Loucy (cell line): ENCODE measurements around the gene LDLRAD4.

ENCODE experiments used
- H2AFZ ChIP-seq: fragments of 200-600 bp; sonication (generic); 2 replicates; pipeline ENCODE4 v1.6.0; 2016; ENCODE audit warnings: antibody characterized with exemption, mild to moderate bottlenecking, low read length, moderate library complexity
- H3F3A ChIP-seq: fragments of 200-600 bp; 2 replicates; pipeline ENCODE4 v1.6.0; 2016; ENCODE audit warnings: antibody characterized with exemption, low read depth, mild to moderate bottlenecking
- H3K27me3 ChIP-seq: fragments of 200-600 bp; sonication (generic); 2 replicates; pipeline ENCODE4 v1.6.1; 2014; ENCODE audit warnings: low read length, mild to moderate bottlenecking; ENCODE audit not compliant: insufficient read depth, poor library complexity, severe bottlenecking
- H3K36me3 ChIP-seq: fragments of 200-600 bp; sonication (generic); 2 replicates; pipeline ENCODE4 v1.6.1; 2016; ENCODE audit warnings: low read length; ENCODE audit not compliant: insufficient read depth
- H3K4me1 ChIP-seq: fragments of 200-600 bp; sonication (generic); 2 replicates; pipeline ENCODE4 v1.5.1; 2014; ENCODE audit warnings: low read length, mild to moderate bottlenecking; ENCODE audit not compliant: insufficient read depth, poor library complexity, severe bottlenecking
- H3K4me2 ChIP-seq: fragments of 200-600 bp; sonication (generic); 2 replicates; pipeline ENCODE4 v1.6.0; 2014; ENCODE audit warnings: antibody characterized with exemption, low read length, low read depth, mild to moderate bottlenecking; ENCODE audit not compliant: poor library complexity, severe bottlenecking
- H3K4me3 ChIP-seq: fragments of 200-600 bp; sonication (generic); 2 replicates; pipeline ENCODE4 v1.5.1; 2014; ENCODE audit warnings: low read length, mild to moderate bottlenecking, mixed read lengths; ENCODE audit not compliant: poor library complexity, severe bottlenecking
- H3K79me2 ChIP-seq: fragments of 200-600 bp; sonication (generic); 2 replicates; pipeline ENCODE4 v1.6.1; 2014; ENCODE audit warnings: low read length; ENCODE audit not compliant: insufficient read depth
- H3K9ac ChIP-seq: fragments of 200-600 bp; sonication (generic); 2 replicates; pipeline ENCODE4 v1.6.0; 2014; ENCODE audit warnings: mild to moderate bottlenecking, low read depth, low read length, moderate library complexity; ENCODE audit not compliant: poor library complexity, severe bottlenecking
- H3K9me2 ChIP-seq: fragments of 200-600 bp; sonication (generic); replicated peaks from 2 replicates; pipeline ENCODE4 v1.6.1; 2016; ENCODE audit warnings: low read depth, low read length, mixed read lengths
- H3K9me3 ChIP-seq: fragments of 200-600 bp; sonication (generic); 2 replicates; pipeline ENCODE4 v1.6.1; 2014; ENCODE audit warnings: mild to moderate bottlenecking, antibody characterized with exemption, low read length, low read depth; ENCODE audit not compliant: insufficient read depth
- H4K20me1 ChIP-seq: fragments of 200-600 bp; sonication (generic); 2 replicates; pipeline ENCODE4 v1.6.0; 2014; ENCODE audit warnings: antibody characterized with exemption, low read length, mild to moderate bottlenecking; ENCODE audit not compliant: insufficient read depth, poor library complexity, severe bottlenecking
- EZH2phosphoT487 ChIP-seq: fragments of 200-600 bp; IDR thresholded peaks from 2 replicates; pipeline ENCODE4 v1.6.1; 2018; ENCODE audit warnings: antibody characterized with exemption, mild to moderate bottlenecking, moderate library complexity, borderline replicate concordance
- TF ChIP-seq, protein P1 (sequence below): fragments of 200-600 bp; sonication (generic); conservative IDR thresholded peaks from 2 replicates; pipeline ENCODE4 v1.5.1; 2014; ENCODE audit warnings: mild to moderate bottlenecking, antibody characterized with exemption, low read length

The LDLRAD4 gene

GRCh38 chr18:13283746-13284145 lies 65.2 kb downstream of the LDLRAD4 start:
- TF ChIP-seq EZH2phosphoT487: no peak
- TF ChIP-seq, protein P1, sequence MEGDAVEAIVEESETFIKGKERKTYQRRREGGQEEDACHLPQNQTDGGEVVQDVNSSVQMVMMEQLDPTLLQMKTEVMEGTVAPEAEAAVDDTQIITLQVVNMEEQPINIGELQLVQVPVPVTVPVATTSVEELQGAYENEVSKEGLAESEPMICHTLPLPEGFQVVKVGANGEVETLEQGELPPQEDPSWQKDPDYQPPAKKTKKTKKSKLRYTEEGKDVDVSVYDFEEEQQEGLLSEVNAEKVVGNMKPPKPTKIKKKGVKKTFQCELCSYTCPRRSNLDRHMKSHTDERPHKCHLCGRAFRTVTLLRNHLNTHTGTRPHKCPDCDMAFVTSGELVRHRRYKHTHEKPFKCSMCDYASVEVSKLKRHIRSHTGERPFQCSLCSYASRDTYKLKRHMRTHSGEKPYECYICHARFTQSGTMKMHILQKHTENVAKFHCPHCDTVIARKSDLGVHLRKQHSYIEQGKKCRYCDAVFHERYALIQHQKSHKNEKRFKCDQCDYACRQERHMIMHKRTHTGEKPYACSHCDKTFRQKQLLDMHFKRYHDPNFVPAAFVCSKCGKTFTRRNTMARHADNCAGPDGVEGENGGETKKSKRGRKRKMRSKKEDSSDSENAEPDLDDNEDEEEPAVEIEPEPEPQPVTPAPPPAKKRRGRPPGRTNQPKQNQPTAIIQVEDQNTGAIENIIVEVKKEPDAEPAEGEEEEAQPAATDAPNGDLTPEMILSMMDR: no peak
- no peaks in the 10 kb centered on the region for H3K27me3 ChIP-seq

DNA sequence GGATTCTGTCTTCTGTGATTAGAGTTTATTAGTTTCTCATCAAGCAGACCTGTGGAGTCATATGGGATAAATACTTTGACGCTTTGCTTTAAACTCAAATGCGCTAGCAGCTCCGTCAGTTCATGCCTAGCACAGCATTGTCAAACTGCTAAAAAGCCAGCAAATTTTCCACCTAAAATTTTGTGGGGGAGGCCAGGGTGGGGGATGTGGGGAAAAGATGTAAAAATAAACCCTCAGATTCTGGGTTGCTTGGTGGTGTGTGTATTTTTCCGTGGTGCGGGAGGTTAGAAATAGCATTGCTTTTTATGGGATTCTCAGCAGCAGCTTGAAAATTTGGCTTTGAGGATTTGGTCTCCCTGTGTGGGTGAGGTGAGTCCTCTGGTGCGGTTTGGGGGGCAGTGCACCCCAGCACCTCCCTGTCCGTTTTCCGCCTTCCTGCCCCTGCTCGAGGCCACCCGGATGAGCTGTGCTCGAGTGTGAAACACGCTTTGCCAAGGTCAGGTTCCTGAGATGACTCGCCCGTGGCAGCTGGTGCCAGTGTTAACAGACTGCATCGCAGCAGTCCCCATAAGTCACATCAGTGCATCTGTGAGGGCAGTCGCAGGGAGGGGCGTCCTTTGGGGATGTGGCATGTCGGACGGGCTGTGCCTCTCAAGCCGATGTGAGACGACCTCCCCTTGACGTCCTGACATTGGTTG lies 65.9 kb downstream of the LDLRAD4 start:
- Histone ChIP-seq H2AFZ (no peak overlapping the region), H3K36me3 (peaks cover 20% of the 10 kb centered on the region; the same call in 1 of the 2 replicates), H3K9ac (no peak overlapping the region), H3K4me3 (no peak overlapping the region), H3K4me1 (no peaks in the 10 kb centered on the region), H3F3A (no peaks in the 10 kb centered on the region), H3K27me3 (no peaks in the 10 kb centered on the region), H3K79me2 (no peaks in the 10 kb centered on the region), H4K20me1 (no peaks in the 10 kb centered on the region), H3K9me2 (no peaks in the 10 kb centered on the region), H3K4me2 (no peak overlapping the region), H3K9me3 (no peaks in the 10 kb centered on the region)
- TF ChIP-seq, protein P1: no peak
- TF ChIP-seq EZH2phosphoT487: no peak

More at GRCh38 chr18:13283746-13284145, 65.2 kb downstream of the LDLRAD4 start:
- Histone ChIP-seq H2AFZ (no peak overlapping the region), H3K4me1 (no peaks in the 10 kb centered on the region), H3K36me3 (peaks cover 26% of the 10 kb centered on the region; the same call in 1 of the 2 replicates), H3K9ac (no peak overlapping the region), H3K4me2 (no peak overlapping the region), H3K4me3 (no peak overlapping the region), H3K9me2 (no peaks in the 10 kb centered on the region), H3K9me3 (no peaks in the 10 kb centered on the region), H3F3A (no peaks in the 10 kb centered on the region), H3K79me2 (no peaks in the 10 kb centered on the region), H4K20me1 (no peaks in the 10 kb centered on the region)

GRCh38 chr18:13285874-13286273 lies 67.3 kb downstream of the LDLRAD4 start:
- Histone ChIP-seq H3K9me2 (no peaks in the 10 kb centered on the region), H2AFZ (no peak overlapping the region), H3K4me1 (peaks cover 5% of the 10 kb centered on the region), H3F3A (no peaks in the 10 kb centered on the region), H4K20me1 (no peaks in the 10 kb centered on the region), H3K4me3 (no peak overlapping the region), H3K9ac (no peak overlapping the region), H3K79me2 (no peaks in the 10 kb centered on the region), H3K4me2 (no peak overlapping the region), H3K9me3 (no peaks in the 10 kb centered on the region), H3K36me3 (peaks cover 6% of the 10 kb centered on the region; the same call in 1 of the 2 replicates), H3K27me3 (no peaks in the 10 kb centered on the region)
- no peak for TF ChIP-seq EZH2phosphoT487
- TF ChIP-seq, protein P1: no peak
